ENCODE results near the gene WDSUB1.
A peak's percentile ranks its signal among the peaks of the same experiment; 100 is the strongest.

WDSUB1 gene

DNA sequence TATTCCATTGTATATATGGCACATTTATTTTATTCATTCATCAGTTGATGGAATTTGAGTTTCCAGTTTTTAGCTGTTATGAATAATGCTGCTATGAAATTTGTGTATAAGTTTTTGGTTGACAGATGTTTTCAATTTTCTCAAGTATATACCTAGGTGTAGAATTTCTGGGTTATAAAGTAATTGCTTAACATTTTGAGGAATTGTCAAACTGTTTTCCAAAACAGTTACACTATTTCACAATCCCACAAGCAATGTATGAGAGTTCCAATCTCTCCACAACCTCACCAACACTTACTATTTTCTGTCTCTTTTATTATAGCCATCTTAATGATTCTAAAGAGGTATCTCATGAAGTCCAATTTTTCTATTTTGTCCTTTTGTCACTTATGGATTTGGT is 12.5 kb upstream of the WDSUB1 start:
- no peak for DNase-seq (ENCODE audit: low spot score)
- POLR2A ChIA-PET (ENCODE audit: low non-redundant PET) = no interaction called here
- TF ChIP-seq, protein P1, sequence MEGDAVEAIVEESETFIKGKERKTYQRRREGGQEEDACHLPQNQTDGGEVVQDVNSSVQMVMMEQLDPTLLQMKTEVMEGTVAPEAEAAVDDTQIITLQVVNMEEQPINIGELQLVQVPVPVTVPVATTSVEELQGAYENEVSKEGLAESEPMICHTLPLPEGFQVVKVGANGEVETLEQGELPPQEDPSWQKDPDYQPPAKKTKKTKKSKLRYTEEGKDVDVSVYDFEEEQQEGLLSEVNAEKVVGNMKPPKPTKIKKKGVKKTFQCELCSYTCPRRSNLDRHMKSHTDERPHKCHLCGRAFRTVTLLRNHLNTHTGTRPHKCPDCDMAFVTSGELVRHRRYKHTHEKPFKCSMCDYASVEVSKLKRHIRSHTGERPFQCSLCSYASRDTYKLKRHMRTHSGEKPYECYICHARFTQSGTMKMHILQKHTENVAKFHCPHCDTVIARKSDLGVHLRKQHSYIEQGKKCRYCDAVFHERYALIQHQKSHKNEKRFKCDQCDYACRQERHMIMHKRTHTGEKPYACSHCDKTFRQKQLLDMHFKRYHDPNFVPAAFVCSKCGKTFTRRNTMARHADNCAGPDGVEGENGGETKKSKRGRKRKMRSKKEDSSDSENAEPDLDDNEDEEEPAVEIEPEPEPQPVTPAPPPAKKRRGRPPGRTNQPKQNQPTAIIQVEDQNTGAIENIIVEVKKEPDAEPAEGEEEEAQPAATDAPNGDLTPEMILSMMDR (conservative IDR thresholded peaks at IDR 0.05; ENCODE audit: low read depth) = no peak
- H3K27ac ChIP-seq = no peak overlapping the region
- CTCF ChIA-PET = no interaction called here

DNA sequence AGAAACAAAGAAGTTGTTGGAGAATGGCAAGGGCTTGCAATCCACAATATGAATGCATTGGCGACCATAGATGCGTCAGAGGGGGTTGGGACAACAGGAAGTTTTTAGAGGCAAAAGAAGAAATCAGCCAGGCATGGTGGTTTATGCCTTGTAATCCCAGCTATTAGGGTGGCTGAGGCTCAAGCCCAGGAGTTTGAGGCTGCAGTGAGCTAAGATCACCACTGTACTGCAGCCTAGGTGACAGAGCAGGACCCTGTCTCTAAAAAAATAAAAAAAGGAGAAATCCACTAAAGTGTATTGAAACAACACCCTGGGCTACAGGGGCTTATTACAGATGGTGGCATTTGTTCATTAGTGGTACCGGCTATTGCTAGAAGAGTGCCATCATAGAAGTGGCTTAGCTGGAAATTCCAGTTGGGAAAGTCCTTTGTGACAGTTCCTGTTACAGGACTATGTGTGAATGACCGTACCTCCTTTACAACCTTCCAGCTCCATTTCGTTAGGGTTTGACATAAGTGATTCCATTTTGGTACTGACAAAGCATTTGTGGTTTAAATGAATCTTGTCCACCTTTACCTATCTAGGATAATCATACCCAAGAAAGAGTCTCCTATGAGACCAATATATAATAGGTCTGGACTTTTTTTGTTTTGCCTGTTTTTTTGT is 10.7 kb upstream of the WDSUB1 start:
- POLR2A ChIA-PET (ENCODE audit: low non-redundant PET) = no interaction called here
- TF ChIP-seq, protein P1 (conservative IDR thresholded peaks at IDR 0.05; ENCODE audit: low read depth) = no peak
- CTCF ChIA-PET = interaction anchor here (0.6 kb wide), 1 partner anchor 10 kb away, joined by 3 read pairs; no protein-coding TSS in a partner anchor
- no peak overlapping the region for H3K27ac ChIP-seq
- DNase-seq (ENCODE audit: low spot score) = no peak

DNA sequence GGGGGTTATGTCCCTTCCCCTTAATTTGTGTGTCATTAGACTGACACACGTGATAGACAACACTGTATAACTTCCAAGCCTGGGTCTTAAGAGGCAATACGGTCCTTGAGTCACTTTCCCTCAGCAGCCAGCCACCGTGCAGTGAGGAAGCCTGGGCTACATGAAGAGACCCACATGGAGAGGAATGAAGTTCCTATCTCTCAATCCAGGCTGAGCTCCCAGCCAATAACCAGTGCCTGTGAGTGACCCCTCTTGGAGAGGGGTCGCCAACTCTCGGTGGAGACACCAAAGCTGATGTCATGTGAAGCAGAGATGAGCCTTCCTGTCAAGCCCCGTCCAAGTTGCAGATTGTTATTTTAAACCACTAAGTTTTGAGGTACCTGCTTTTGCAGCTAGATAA is 5.7 kb upstream of the WDSUB1 start:
- H3K27ac ChIP-seq = no peak overlapping the region
- ChIA-PET POLR2A (ENCODE audit: low non-redundant PET) (no interaction called here), CTCF (no interaction called here)
- TF ChIP-seq, protein P1 (conservative IDR thresholded peaks at IDR 0.05; ENCODE audit: low read depth) = no peak
- DNase-seq (ENCODE audit: low spot score) = no peak

DNA sequence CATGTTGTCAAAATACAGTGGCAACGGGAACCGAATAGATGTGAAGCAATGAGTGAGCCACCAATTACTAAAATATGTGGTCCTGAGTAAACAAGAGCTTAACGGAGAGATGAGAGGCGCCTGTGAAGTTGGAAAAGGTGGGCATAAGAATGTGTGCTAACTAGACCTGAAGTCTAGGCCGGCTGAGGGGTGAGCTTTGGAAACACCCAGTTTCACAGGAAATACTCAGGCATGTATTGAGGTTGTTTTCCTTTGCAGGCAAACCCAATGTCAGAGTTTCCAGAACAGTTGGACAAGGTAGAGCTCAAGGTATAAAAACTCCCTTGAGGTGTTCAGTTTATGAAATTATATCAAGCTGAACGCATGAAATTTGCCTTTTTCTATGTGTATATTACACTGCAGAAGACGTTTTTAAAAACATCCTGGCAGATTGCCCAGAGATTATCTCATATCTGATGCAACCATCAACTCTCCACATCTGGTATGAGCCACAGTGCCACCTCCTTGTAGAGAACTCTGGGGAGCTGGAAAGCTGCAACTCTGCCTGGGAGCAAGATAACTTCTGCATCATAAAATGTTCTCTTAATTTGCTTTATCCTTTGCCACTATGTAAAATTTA is 3.9 kb upstream of the WDSUB1 start:
- CTCF ChIA-PET = no interaction called here
- TF ChIP-seq, protein P1 (conservative IDR thresholded peaks at IDR 0.05; ENCODE audit: low read depth) = peak; percentile 17; the same call in 1 of the 2 replicates
- H3K27ac ChIP-seq = no peak overlapping the region

DNA sequence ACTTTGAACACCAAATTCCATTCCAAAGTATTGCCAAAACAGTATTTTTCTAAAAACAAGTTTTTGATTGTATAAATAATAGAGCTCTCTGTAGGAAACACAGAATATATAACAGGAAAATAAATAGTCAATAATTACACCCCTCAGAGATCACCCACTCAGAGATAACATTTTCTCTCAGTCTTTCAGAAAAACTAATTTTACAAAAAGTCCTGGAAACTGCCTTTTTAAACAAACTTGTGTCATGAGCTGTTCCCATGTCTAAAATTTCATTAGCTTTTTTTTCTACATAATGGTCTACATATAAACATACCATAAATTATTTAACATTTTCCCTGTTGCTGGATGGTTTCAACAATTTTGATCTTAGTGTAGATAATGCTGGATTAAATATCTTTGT is 1.2 kb upstream of the WDSUB1 start:
- no peak overlapping the region for H3K27ac ChIP-seq
- ChIA-PET POLR2A (ENCODE audit: low non-redundant PET) (no interaction called here), CTCF (interaction anchor here (1.2 kb wide), 1 partner anchor 9 kb away, joined by 3 read pairs; no protein-coding TSS in a partner anchor)
- no peak for DNase-seq (ENCODE audit: low spot score)
- TF ChIP-seq, protein P1 (conservative IDR thresholded peaks at IDR 0.05; ENCODE audit: low read depth) = no peak

More for the DNA sequence above, 3.9 kb upstream of the WDSUB1 start:
- peak; percentile 62 for DNase-seq (ENCODE audit: low spot score)
- POLR2A ChIA-PET (ENCODE audit: low non-redundant PET) = no interaction called here

DNA sequence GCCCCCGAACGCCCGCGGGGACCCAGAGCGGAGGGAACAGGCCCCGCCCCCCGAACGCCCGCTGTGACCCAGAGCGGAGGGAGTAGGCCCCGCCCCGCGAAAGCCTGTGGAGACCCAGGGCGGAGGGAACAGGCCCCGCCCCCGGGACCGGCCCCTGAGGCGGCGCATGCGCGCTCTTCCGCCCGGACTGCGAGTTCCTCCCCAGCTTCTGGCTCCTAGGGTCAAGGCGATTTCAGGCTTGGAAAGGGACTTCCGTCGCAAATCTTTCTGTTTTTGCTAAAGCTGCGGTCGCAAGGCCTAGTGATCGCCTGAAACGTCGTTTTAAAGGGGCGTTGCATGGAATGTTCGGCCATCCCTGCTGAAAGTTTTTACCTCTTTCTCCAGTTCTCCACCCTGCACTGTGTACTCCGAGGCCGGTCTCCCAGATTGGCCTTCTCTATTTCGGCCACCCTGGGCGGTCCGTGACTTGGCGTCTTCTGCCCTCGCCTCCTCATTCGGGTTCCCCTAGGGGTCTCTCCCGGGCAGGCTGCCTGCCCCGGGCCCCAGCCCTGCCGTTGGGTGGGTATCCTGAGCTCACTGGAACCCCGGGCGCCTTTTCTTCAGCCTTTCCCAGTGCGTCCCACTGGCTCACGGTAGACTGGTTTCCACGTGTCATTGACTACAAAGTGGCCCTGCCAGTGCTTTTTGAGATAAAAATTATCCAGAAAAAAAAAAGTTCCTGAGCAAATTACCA is 372 bp upstream of the WDSUB1 start:
- POLR2A ChIA-PET (ENCODE audit: low non-redundant PET) = interaction anchor here (0.6 kb wide), 1 partner anchor 231 kb away, joined by 3 read pairs; no protein-coding TSS in a partner anchor
- CTCF ChIA-PET = interaction anchor here (0.7 to 1.2 kb wide), 2 partner anchors 10 to 376 kb away, joined by 3 read pairs; no protein-coding TSS in a partner anchor
- TF ChIP-seq, protein P1 (conservative IDR thresholded peaks at IDR 0.05; ENCODE audit: low read depth) = no peak
- H3K27ac ChIP-seq = peak overlapping the region; percentile 81
- DNase-seq (ENCODE audit: low spot score) = peak; percentile 97
